Breast epithelium (tissue), 4 donors: Measurements from ENCODE around the gene CHPT1. TPM values are rescaled to one million over a fixed set of nuclear protein-coding genes. Genes with fewer than 3 reads are reported as not detected.

Source experiments
- DNase-seq, 2 donors: peaks; one replicate each; pipeline ENCODE4 v3.0.0-alpha.2; 2019; ENCODE audit warnings: low spot score in 2 of 2
- H3K27ac ChIP-seq, 2 donors: fragments of 200-600 bp; sonication (generic) in 1 of 2; one replicate each; pipeline ENCODE4 v1.5.1; 2016 to 2019; ENCODE audit warnings: mild to moderate bottlenecking in 1 of 2
- H3K27me3 ChIP-seq, 2 donors: fragments of 200-600 bp; sonication (generic) in 1 of 2; one replicate each; pipeline versions ENCODE4 v1.5.1 to v1.6.0; 2017 to 2019; ENCODE audit warnings: control low read depth in 1 of 2, mild to moderate bottlenecking in 1 of 2
- H3K36me3 ChIP-seq: fragments of 200-600 bp; one replicate; pipeline ENCODE4 v1.5.1; 2019
- H3K4me1 ChIP-seq, 2 donors: fragments of 200-600 bp; sonication (generic); one replicate each; pipeline ENCODE4 v1.5.1; 2016 to 2019; ENCODE audit warnings: control low read depth in 1 of 2
- H3K4me3 ChIP-seq, 3 donors: fragments of 200-600 bp; sonication (generic); 1 replicate in 2 of 3; 2 replicates in 1 of 3; pipeline ENCODE4 v1.5.1; 2016 to 2019; ENCODE audit warnings: mild to moderate bottlenecking in 3 of 3, moderate library complexity in 2 of 3
- H3K9me3 ChIP-seq, 2 donors: fragments of 200-600 bp; sonication (generic) in 1 of 2; one replicate each; pipeline ENCODE4 v1.5.1; 2016 to 2019; ENCODE audit warnings: control low read depth in 1 of 2
- CTCF ChIP-seq, 3 donors: fragments of 450-650 bp; IDR thresholded peaks; one replicate each; pipeline ENCODE4 v1.5.1; 2016 to 2017; ENCODE audit warnings: antibody characterized with exemption in 3 of 3, mild to moderate bottlenecking in 3 of 3, moderate library complexity in 3 of 3
- POLR2A ChIP-seq: fragments of 450-650 bp; IDR thresholded peaks from one replicate; pipeline ENCODE4 v1.6.1; 2016; ENCODE audit warnings: antibody characterized with exemption, mild to moderate bottlenecking, moderate library complexity
- POLR2AphosphoS5 ChIP-seq, 3 donors: sonication (generic); formaldehyde crosslinking; IDR thresholded peaks; one replicate each; pipeline ENCODE4 v1.6.1; 2017; ENCODE audit warnings: antibody characterized with exemption in 3 of 3
- intact Hi-C: fragments of 100-400 bp; cut with DNase I; formaldehyde crosslinking; loops from one replicate; pipeline ENCODE4 v1.15.1; 2023; ENCODE audit warnings: low total_unique reads
- total RNA-seq, 3 donors: library from RNA; depleted of rRNA; stranded (reverse); fragments of >200 nt; gene quantifications; one replicate each; pipeline ENCODE4 v1.1.0, GENCODE V29; 2016

The CHPT1 gene
- total RNA-seq = 100 to 1,000 TPM; 148 to 334 (median 278) TPM

- Histone ChIP-seq H3K27me3 (no peaks in the 10 kb centered on the region), H3K4me3 (peak within 1 kb of the TSS; percentile 83 to 99 (median 83)), H3K9me3 (no peaks in the 10 kb centered on the region), H3K27ac (peak within 1 kb of the TSS; percentile 87 to 93), H3K36me3 (no peaks in the 10 kb centered on the region), H3K4me1 (peaks cover 0 to 3% of the 10 kb centered on the region in 2 donors)
- peak; percentile 27 to 59 for DNase-seq
- TF ChIP-seq CTCF (IDR thresholded peaks at IDR 0.05) = no peak
- peak in 1 of 3 donors; percentile 8 for TF ChIP-seq POLR2AphosphoS5 (IDR thresholded peaks at IDR 0.05)
- intact Hi-C loops = no loop called here
These were observed at the start of gene CHPT1 for GRCh38 chr12:101697197-101697929. Gene CHPT1 (plus strand): TSS chr12:101697640. CDS start chr12:101697862, 222 bp downstream.

- no peak for DNase-seq
- intact Hi-C loops = no loop called here
- Histone ChIP-seq H3K4me1 (no peaks in the 10 kb centered on the region), H3K36me3 (no peaks in the 10 kb centered on the region), H3K4me3 (no peak overlapping the region), H3K27ac (no peak overlapping the region), H3K9me3 (no peaks in the 10 kb centered on the region), H3K27me3 (no peaks in the 10 kb centered on the region)
- TF ChIP-seq CTCF (IDR thresholded peaks at IDR 0.05) (no peak), POLR2AphosphoS5 (IDR thresholded peaks at IDR 0.05) (no peak), POLR2A (no peak)
These were observed 49.7 kb upstream of the CHPT1 start for GRCh38 chr12:101647711-101648110.

- TF ChIP-seq POLR2AphosphoS5 (IDR thresholded peaks at IDR 0.05) (no peak), CTCF (IDR thresholded peaks at IDR 0.05) (no peak), POLR2A (no peak)
- no peaks in the 10 kb centered on the region for H3K9me3 ChIP-seq
- DNase-seq = no peak
- no peak overlapping the region for H3K4me3 ChIP-seq
- H3K27me3 ChIP-seq = no peaks in the 10 kb centered on the region
- intact Hi-C loops = no loop called here
- no peak overlapping the region for H3K27ac ChIP-seq
- no peaks in the 10 kb centered on the region for H3K4me1 ChIP-seq
- H3K36me3 ChIP-seq = no peaks in the 10 kb centered on the region
These were observed 49.2 kb upstream of the CHPT1 start for GRCh38 chr12:101648195-101648594.

- intact Hi-C loops = no loop called here
- TF ChIP-seq POLR2AphosphoS5 (IDR thresholded peaks at IDR 0.05) (no peak), POLR2A (no peak), CTCF (IDR thresholded peaks at IDR 0.05) (no peak)
- H3K4me3 ChIP-seq = no peak overlapping the region
These were observed 46.9 kb upstream of the CHPT1 start for GRCh38 chr12:101650346-101651117.

GRCh38 chr12:101653030-101653429 is 44.4 kb upstream of the CHPT1 start:
- DNase-seq = no peak
- intact Hi-C loops = no loop called here
- TF ChIP-seq CTCF (IDR thresholded peaks at IDR 0.05) = no peak
- no peak for TF ChIP-seq POLR2AphosphoS5 (IDR thresholded peaks at IDR 0.05)
- TF ChIP-seq POLR2A = no peak
- no peaks in the 10 kb centered on the region for H3K27me3 ChIP-seq
- no peaks in the 10 kb centered on the region for H3K36me3 ChIP-seq
- no peaks in the 10 kb centered on the region for H3K4me1 ChIP-seq
- H3K4me3 ChIP-seq = no peak overlapping the region
- H3K27ac ChIP-seq = no peak overlapping the region
- no peaks in the 10 kb centered on the region for H3K9me3 ChIP-seq

More at GRCh38 chr12:101650346-101651117, 46.9 kb upstream of the CHPT1 start:
- DNase-seq = no peak
- no peaks in the 10 kb centered on the region for H3K36me3 ChIP-seq
- no peaks in the 10 kb centered on the region for H3K9me3 ChIP-seq
- no peaks in the 10 kb centered on the region for H3K4me1 ChIP-seq
- no peak overlapping the region for H3K27ac ChIP-seq
- no peaks in the 10 kb centered on the region for H3K27me3 ChIP-seq
